Stimulated activated CD4-positive, alpha-beta T cell treated with anti-CD3 and anti-CD28 coated beads, Interleukin-1b, Interleukin-23, amount 100 ng/mL, for 1 hour (primary cell): Measurements from ENCODE around the gene ZDHHC12.

Source experiments
- DNase-seq, 2 donors: peaks; one replicate each; pipeline ENCODE4 v3.0.0-alpha.2; 2020; ENCODE audit warnings: low read depth in 2 of 2

Gene ZDHHC12

GRCh38 chr9:128729766-128730517, 6.0 kb upstream of the ZDHHC12 start:
- DNase-seq, result no peak

- no peak for DNase-seq
Observed at GRCh38 chr9:128729302-128729701, 5.4 kb upstream of the ZDHHC12 start.

GRCh38 chr9:128728298-128728697, 4.4 kb upstream of the ZDHHC12 start:
- no peak for DNase-seq

- DNase-seq, result no peak
Observed at GRCh38 chr9:128727640-128728248, 3.8 kb upstream of the ZDHHC12 start.

GRCh38 chr9:128724744-128725211, 851 bp upstream of the ZDHHC12 start:
- DNase-seq, result no peak

- DNase-seq, result no peak
Observed at GRCh38 chr9:128723352-128723865, 518 bp downstream of the ZDHHC12 start.

- DNase-seq, result no peak
Observed at GRCh38 chr9:128722380-128723351, 1.3 kb downstream of the ZDHHC12 start.

- no peak for DNase-seq
Observed at GRCh38 chr9:128721487-128722010, 2.4 kb downstream of the ZDHHC12 start.

- DNase-seq, result no peak
Observed at GRCh38 chr9:128720841-128721486, 3.0 kb downstream of the ZDHHC12 start.

GRCh38 chr9:128719919-128720605, 3.9 kb downstream of the ZDHHC12 start:
- no peak for DNase-seq

GRCh38 chr9:128718475-128718874, 5.5 kb downstream of the ZDHHC12 start:
- DNase-seq, result no peak

- DNase-seq, result no peak
Observed at GRCh38 chr9:128718047-128718446, 5.9 kb downstream of the ZDHHC12 start.

- DNase-seq, result no peak
Observed at GRCh38 chr9:128716581-128717254, 7.2 kb downstream of the ZDHHC12 start.

- no peak for DNase-seq
Observed at GRCh38 chr9:128715436-128715750, 8.5 kb downstream of the ZDHHC12 start.

- DNase-seq, result no peak
Observed at GRCh38 chr9:128714586-128715435, 9.1 kb downstream of the ZDHHC12 start.

GRCh38 chr9:128713941-128714573, 9.9 kb downstream of the ZDHHC12 start:
- no peak for DNase-seq

GRCh38 chr9:128713411-128713780, 10.5 kb downstream of the ZDHHC12 start:
- no peak for DNase-seq

- no peak for DNase-seq
Observed at GRCh38 chr9:128712451-128713410, 11.2 kb downstream of the ZDHHC12 start.
